Natural killer cell (primary cell): ENCODE data around the gene TAPBP. TPM values are rescaled to one million over a fixed set of nuclear protein-coding genes. Genes with fewer than 3 reads are reported as not detected.

ENCODE experiments used
- ATAC-seq, 3 donors: fragments of 150-1000 bp in 2 of 3; fragments of 200-7000 bp in 1 of 3; cut with Tn5 transposase; 1 replicate in 1 of 3; 2 replicates in 2 of 3; pipeline ENCODE4 v1.10.0; 2021; ENCODE audit warnings: mild to moderate bottlenecking in 2 of 3, moderate library complexity in 2 of 3
- DNase-seq, 2 donors: peaks; one replicate each; pipeline versions ENCODE4 v3.0.0 to v3.0.0-alpha.2; 2013 to 2021; ENCODE audit warnings: mixed read lengths in 1 of 2
- H3K27ac ChIP-seq: one replicate; pipeline ENCODE4 v1.5.1; 2013; ENCODE audit warnings: mild to moderate bottlenecking, low read length
- H3K27me3 ChIP-seq: one replicate; pipeline ENCODE4 v1.6.1; 2013; ENCODE audit warnings: low read length; ENCODE audit not compliant: control insufficient read depth, insufficient read depth
- H3K36me3 ChIP-seq: one replicate; pipeline ENCODE4 v1.6.1; 2013; ENCODE audit warnings: low read length; ENCODE audit not compliant: control insufficient read depth, insufficient read depth
- H3K4me1 ChIP-seq: one replicate; pipeline ENCODE4 v1.6.1; 2013; ENCODE audit warnings: low read length; ENCODE audit not compliant: control insufficient read depth, insufficient read depth
- H3K4me3 ChIP-seq: one replicate; pipeline ENCODE4 v1.5.1; 2013; ENCODE audit warnings: low read length
- H3K9me3 ChIP-seq: one replicate; pipeline ENCODE4 v1.6.1; 2013; ENCODE audit warnings: low read length; ENCODE audit not compliant: control insufficient read depth, insufficient read depth
- H3K27ac Mint-ChIP-seq, 2 donors: one replicate each; pipeline ENCODE4 v1.8.0; 2022; ENCODE audit warnings: mild to moderate bottlenecking in 2 of 2, mixed read lengths in 2 of 2, moderate library complexity in 1 of 2
- H3K27me3 Mint-ChIP-seq, 2 donors: one replicate each; pipeline ENCODE4 v1.8.0; 2022; ENCODE audit warnings: low read depth in 2 of 2, mixed read lengths in 2 of 2
- H3K36me3 Mint-ChIP-seq: one replicate; pipeline ENCODE4 v1.8.0; 2022; ENCODE audit warnings: mixed read lengths
- H3K4me1 Mint-ChIP-seq, 2 donors: one replicate each; pipeline ENCODE4 v1.8.0; 2022; ENCODE audit warnings: mixed read lengths in 2 of 2
- H3K4me3 Mint-ChIP-seq: one replicate; pipeline ENCODE4 v1.8.0; 2022; ENCODE audit warnings: mild to moderate bottlenecking, moderate library complexity, mixed read lengths
- H3K9me3 Mint-ChIP-seq, 2 donors: one replicate each; pipeline ENCODE4 v1.8.0; 2022; ENCODE audit warnings: mixed read lengths in 2 of 2
- CTCF ChIP-seq: fragments of 200-600 bp; IDR thresholded peaks from one replicate; pipeline ENCODE4 v1.8.0; 2022; ENCODE audit warnings: antibody characterized with exemption
- WGBS: methylation state at CpG from one replicate; pipeline ENCODE4 v1.1.7; 2013; ENCODE audit warnings: missing lambda C conversion rate; ENCODE audit not compliant: insufficient coverage; 5-methylcytosine and 5-hydroxymethylcytosine counted together
- intact Hi-C: fragments of 100-400 bp; cut with micrococcal nuclease; formaldehyde crosslinking; loops from one replicate; pipeline ENCODE4 v1.14.2; 2022
- total RNA-seq, 4 donors: library from RNA; stranded (reverse); fragments of 120-200 nt in 1 of 4; gene quantifications; one replicate each; pipeline versions ENCODE4 v1.2.3 to v1.2.4, GENCODE V29; 2013 to 2022

The TAPBP gene
- total RNA-seq, 3 donors from 2014 or later (not counting 1 experiment from before 2014, with no cell fraction given) = 404 to 457 (median 446) TPM

DNA sequence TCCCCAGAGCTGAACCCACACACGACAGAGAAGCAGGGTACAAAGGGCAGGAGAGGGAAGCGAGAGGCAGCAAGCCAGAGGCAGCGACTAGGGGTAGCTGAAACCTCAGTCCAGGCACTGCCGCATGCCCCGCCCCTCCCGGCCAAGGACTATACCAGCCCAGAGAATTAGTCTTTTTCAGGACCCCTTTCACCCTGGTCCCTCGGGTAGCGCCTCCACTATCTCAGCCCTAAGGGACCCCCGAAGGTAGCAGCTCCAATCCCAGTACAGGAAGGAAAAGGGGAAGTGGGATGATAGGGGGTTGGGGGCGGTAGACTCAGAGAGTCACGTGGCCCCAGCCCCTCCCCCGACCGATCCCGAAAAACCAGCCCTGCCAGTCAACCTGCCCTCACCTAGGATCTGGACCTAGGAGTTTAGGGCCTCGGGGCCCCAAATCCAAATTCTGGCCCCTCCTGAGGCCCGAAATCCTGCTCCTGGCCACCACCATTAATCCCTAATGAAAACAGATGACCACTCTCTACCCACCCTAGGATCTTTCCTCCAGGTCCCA is 16.4 kb downstream of the TAPBP start:
- ATAC-seq (no peak), DNase-seq (no peak)
- Mint-ChIP-seq H3K36me3 (no peaks in the 10 kb centered on the region), H3K9me3 (no peaks in the 10 kb centered on the region), H3K4me1 (peaks cover 30 to 53% of the 10 kb centered on the region in 2 donors), H3K27ac (peak overlapping the region; percentile 99), H3K4me3 (peak overlapping the region; percentile 99), H3K27me3 (no peaks in the 10 kb centered on the region)
- Histone ChIP-seq H3K4me1 (peaks cover 30% of the 10 kb centered on the region), H3K4me3 (peak overlapping the region; percentile 29), H3K36me3 (peaks cover 47% of the 10 kb centered on the region), H3K27me3 (no peaks in the 10 kb centered on the region), H3K9me3 (no peaks in the 10 kb centered on the region), H3K27ac (peak overlapping the region; percentile 61)
- TF ChIP-seq CTCF = no peak
- WGBS = 15% methylated on average over 13 of the region's 16 CpGs
- intact Hi-C loops = no loop called here

DNA sequence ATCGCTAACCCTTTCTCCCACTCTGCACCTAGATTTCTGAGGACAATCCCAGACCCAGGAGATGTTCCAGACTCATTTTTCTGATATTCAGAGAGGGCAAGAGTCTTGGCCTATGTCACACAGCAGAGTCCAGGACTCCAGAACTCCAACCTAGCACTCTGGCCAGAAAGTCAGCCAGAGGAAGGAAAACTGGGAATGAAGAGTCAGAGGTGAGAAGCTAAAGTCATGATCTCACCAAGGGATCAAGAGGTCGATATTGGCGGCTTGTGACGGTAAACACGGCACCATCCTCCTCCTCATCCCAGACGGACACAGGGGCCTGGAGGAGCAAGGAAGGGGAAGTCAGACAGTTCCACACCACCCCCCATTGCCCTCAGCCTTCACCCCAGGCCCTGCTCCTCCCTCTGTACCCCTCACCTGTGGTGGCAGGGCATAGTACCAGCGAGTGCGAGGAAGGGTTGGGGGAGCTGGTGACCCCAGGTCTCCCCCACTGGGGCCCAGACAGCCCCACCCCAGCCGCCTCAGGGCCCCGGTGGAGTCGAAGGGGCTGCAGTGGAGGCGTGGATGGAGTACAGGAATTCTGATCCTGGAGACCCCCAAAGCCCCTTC is 17.0 kb downstream of the TAPBP start:
- TF ChIP-seq CTCF = no peak
- Histone ChIP-seq H3K36me3 (peaks cover 50% of the 10 kb centered on the region), H3K27me3 (no peaks in the 10 kb centered on the region), H3K4me1 (peaks cover 30% of the 10 kb centered on the region), H3K27ac (peak overlapping the region; percentile 61), H3K9me3 (no peaks in the 10 kb centered on the region), H3K4me3 (no peak overlapping the region)
- Mint-ChIP-seq H3K27ac (peak overlapping the region; percentile 99), H3K27me3 (no peaks in the 10 kb centered on the region), H3K9me3 (no peaks in the 10 kb centered on the region), H3K36me3 (no peaks in the 10 kb centered on the region), H3K4me1 (peaks cover 30 to 53% of the 10 kb centered on the region in 2 donors), H3K4me3 (peak overlapping the region; percentile 99)
- DNase-seq = no peak
- ATAC-seq = no peak
- intact Hi-C loops = no loop called here
- WGBS = 88% methylated on average over 12 of the region's 12 CpGs

GRCh38 chr6:33295621-33296369 is 18.1 kb downstream of the TAPBP start:
- Histone ChIP-seq H3K27me3 (no peaks in the 10 kb centered on the region), H3K4me3 (no peak overlapping the region), H3K36me3 (peaks cover 53% of the 10 kb centered on the region), H3K9me3 (no peaks in the 10 kb centered on the region), H3K27ac (no peak overlapping the region), H3K4me1 (peaks cover 30% of the 10 kb centered on the region)
- no peak for TF ChIP-seq CTCF
- Mint-ChIP-seq H3K4me1 (peaks cover 37 to 51% of the 10 kb centered on the region in 2 donors), H3K4me3 (peak overlapping the region; percentile 70), H3K36me3 (no peaks in the 10 kb centered on the region), H3K27me3 (no peaks in the 10 kb centered on the region), H3K27ac (peak overlapping the region; percentile 99), H3K9me3 (no peaks in the 10 kb centered on the region)
- intact Hi-C loops = no loop called here
- WGBS = 97% methylated on average over 15 of the region's 15 CpGs
- ATAC-seq (no peak), DNase-seq (no peak)
